ENCODE measurements around the gene KCNH1.
"Not testable (repeated sequence)": the region's sequence is repeated elsewhere in the genome, so short reads cannot be mapped to it uniquely, and the experiment has no call there.

Gene KCNH1

GRCh38 chr1:211111351-211111750 lies 22.6 kb downstream of the KCNH1 start:
- no peak for DNase-seq (ENCODE audit: insufficient read length, low spot score)
- no peak for FAIRE-seq

GRCh38 chr1:211101481-211101880 lies 32.5 kb downstream of the KCNH1 start:
- DNase-seq (ENCODE audit: insufficient read length, low spot score), result no peak
- no peak for FAIRE-seq

DNA sequence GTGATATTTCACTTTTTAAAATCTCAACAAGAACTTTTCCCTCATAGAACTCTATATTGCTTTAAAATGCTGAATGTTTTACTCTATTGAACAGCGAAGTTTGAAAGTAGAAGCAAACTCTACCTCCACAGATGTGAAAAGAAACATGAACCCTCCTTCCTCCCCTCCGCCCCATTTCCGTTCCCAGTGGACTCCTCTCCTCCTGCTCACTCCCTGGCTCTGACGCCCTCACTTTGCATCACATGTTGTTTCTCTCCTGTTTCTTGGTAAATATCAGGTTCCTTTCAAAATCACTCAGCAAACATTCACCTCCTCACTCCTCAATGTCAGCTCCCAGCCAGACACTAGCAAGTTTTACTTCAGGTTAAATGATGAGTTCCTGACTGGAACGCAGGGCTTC lies 34.6 kb downstream of the KCNH1 start:
- no peak for FAIRE-seq
- DNase-seq (ENCODE audit: insufficient read length, low spot score), result no peak

GRCh38 chr1:211095381-211095780 lies 38.6 kb downstream of the KCNH1 start:
- DNase-seq (ENCODE audit: insufficient read length, low spot score) (no peak), FAIRE-seq (no peak)

DNA sequence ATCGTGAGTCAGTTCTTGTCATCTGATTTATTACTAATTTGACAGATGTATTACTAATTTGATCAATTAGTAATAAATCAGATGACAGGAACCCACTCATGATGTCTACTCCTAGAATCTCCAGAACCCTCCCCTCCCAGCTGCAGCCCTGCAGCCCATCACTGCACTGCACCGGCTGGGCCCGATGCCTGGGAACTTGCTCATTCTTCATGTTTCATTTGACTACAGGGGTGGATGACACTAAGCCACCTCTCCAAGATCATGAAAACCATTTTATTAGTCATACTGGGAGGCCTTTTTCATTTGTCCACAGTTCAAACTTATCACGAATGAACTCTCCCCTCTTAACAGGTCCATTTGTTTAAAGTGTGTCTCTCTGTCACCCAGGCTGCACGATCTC lies 41.0 kb downstream of the KCNH1 start:
- FAIRE-seq (no peak), DNase-seq (ENCODE audit: insufficient read length, low spot score) (no peak)

- DNase-seq (ENCODE audit: insufficient read length, low spot score) (no peak), FAIRE-seq (no peak)
These were observed 42.1 kb downstream of the KCNH1 start for GRCh38 chr1:211091867-211092266.

- DNase-seq (ENCODE audit: insufficient read length, low spot score) (no peak), FAIRE-seq (no peak)
These were observed 44.4 kb downstream of the KCNH1 start for GRCh38 chr1:211089536-211089935.

GRCh38 chr1:211088156-211088555 lies 45.8 kb downstream of the KCNH1 start:
- DNase-seq (ENCODE audit: insufficient read length, low spot score) (no peak), FAIRE-seq (no peak)

GRCh38 chr1:211082824-211083223 lies 51.1 kb downstream of the KCNH1 start:
- DNase-seq (ENCODE audit: insufficient read length, low spot score), result no peak
- no peak for FAIRE-seq

DNA sequence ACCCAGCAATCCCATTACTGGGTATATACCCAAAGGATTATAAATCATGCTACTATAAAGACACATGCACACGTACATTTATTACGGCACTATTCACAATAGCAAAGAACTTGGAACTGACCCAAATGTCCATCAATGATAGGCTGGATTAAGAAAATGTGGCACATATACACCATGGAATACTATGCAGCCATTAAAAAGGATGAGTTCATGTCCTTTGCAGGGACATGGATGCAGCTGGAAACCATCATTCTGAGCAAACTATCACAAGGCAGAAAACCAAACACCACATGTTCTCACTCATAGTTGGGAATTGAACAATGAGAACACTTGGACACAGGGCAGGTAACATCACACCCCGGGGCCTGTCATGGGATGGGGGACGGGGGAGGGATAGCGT lies 52.5 kb downstream of the KCNH1 start:
- DNase-seq (ENCODE audit: insufficient read length, low spot score); FAIRE-seq: not testable (repeated sequence)

DNA sequence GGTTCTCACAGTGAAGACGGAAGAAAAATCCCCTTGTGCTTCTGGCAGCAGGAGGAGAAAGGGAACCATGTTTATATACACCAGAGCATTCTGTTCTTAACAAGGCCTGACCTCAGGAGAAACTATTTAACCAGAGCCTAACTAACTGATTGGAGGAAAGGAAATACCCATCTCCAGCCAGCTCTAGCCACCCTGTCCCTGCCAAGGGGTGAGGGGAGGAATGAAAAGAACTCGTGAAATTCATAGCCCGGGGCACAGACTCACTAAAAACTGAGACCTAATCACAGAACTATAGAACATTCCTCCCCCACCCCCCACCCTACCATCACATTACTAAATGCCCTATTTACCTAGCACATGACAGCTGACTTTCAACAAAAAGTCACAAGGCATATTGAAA lies 65.0 kb downstream of the KCNH1 start:
- FAIRE-seq (no peak), DNase-seq (ENCODE audit: insufficient read length, low spot score) (no peak)

DNA sequence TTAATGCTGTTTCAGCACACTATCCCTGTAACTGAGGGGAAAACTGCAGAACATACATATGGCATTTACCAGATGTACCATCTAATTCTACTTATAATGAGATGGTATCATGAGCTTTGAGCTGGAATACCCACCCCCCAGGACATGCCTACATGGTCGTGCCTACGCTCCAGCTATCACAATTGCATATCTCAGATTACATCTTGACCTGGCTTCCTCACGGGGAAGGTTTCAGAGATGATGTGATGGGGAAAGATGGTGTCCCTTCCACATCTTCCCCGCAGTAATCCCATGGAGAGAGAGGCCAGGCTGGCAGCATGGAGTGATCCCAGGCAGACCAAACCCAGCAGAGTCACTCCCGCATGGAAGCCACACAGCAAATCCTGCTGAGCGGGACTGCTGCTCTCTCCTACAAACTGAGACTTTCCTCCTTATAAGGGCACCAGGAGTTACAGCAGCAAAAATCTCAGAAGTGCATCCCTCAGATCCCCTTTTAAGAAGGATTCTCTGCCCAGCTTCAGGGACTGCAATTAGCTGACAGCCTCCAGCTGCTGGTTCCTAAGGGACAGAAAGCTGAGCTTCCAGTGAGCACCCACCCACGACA lies 67.1 kb downstream of the KCNH1 start:
- FAIRE-seq (no peak), DNase-seq (ENCODE audit: insufficient read length, low spot score) (no peak)

- DNase-seq (ENCODE audit: insufficient read length, low spot score); FAIRE-seq: not testable (repeated sequence)
These were observed 92.1 kb downstream of the KCNH1 start for GRCh38 chr1:211041838-211042237.

- FAIRE-seq, result no peak
- no peak for DNase-seq (ENCODE audit: insufficient read length, low spot score)
These were observed 96.9 kb downstream of the KCNH1 start for GRCh38 chr1:211037095-211037494.

GRCh38 chr1:211036381-211037060 lies 97.4 kb downstream of the KCNH1 start:
- DNase-seq (ENCODE audit: insufficient read length, low spot score), result no peak
- FAIRE-seq, result no peak

GRCh38 chr1:211035821-211036380 lies 98.0 kb downstream of the KCNH1 start:
- FAIRE-seq, result no peak
- no peak for DNase-seq (ENCODE audit: insufficient read length, low spot score)

DNA sequence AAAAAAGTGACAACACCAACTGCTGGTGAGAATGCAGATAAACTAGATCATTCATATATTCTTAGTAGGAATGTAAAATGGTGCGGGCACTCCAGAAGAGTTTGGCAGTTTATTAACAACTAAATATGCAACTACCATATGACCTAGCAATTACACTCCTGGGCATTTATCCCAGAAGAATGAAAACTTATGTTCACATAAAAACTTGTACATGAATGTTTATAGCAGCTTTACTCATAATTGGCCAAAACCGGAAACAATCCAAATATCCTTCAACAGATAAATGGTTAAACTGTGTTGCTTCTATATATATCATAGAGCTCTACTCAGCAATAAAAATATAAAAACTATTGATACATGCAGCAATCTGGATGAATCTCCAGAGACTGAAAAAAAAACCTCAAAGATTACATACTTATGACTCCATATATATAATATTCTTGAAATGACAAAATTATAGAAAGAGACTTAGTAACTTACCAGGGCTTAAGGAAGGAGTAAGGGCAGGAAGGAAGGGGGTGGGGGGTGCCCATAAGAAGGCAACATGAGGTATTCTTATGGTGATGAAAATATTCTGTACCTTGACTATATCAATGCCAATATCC lies 99.9 kb downstream of the KCNH1 start:
- DNase-seq (ENCODE audit: insufficient read length, low spot score), result no peak
- no peak for FAIRE-seq

DNA sequence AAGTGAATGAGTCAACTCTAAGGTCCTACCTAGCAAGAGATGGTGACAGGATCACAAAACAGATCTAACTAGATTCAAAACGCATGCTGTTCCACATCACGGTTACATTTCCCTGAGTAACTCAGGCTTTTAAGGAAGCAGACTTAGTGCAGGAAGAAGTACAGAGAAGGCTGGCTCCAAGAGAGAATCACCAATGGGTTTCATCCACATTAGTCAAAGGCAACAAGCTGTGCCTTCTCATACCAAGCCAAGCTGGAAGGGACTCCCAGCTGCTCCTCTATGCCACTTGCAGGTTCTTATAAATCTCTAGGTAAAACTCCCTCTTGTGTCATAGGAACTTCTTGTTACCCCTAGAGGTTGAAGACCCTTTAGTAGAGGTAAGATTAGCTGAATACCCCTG lies 109.0 kb downstream of the KCNH1 start:
- FAIRE-seq (no peak), DNase-seq (ENCODE audit: insufficient read length, low spot score) (no peak)

DNA sequence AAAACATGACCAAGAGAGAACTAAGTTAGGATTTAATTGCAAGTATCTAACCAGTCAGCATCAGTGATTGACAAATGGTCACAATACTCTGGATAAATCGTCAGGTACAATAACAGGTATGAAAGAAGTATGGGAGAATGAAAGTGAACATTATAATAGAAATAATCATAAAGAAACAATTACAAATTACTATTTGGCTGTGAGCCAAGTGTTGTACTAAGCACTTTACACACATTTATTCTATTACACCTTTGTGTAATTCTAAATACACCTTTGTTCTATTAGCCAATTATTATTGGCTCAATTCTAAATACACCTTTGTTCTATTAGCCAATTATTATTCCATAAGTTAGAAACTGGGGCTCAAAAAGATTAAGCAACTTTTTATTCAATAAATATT lies 114.7 kb downstream of the KCNH1 start:
- DNase-seq (ENCODE audit: insufficient read length, low spot score) (no peak), FAIRE-seq (no peak)

DNA sequence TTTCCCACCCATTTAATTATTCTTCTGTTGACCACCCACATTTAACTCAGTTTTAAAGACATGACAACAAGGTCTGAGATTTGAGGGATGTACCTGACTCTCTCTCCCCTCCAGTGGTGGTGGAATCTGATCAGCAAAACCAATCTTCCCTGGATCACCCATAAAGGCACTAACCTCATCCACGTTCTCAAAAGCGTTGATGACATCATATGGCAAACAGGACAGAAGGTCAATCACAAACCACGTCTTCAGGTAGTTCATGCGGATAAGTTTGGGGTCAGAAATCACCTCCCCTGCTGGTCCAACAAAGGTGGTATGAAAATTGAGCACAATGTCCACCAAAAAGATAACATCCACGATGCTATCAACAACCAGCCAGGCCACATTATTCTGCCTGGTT lies 115.3 kb downstream of the KCNH1 start:
- DNase-seq (ENCODE audit: insufficient read length, low spot score), result no peak
- no peak for FAIRE-seq

GRCh38 chr1:211017075-211017718 lies 116.8 kb downstream of the KCNH1 start:
- no peak for FAIRE-seq
- DNase-seq (ENCODE audit: insufficient read length, low spot score), result no peak

Measured in GM19239 (cell line).